ENCODE data around the gene CDC42EP4.

The CDC42EP4 gene

GRCh38 chr17:73247726-73248125, 64.1 kb downstream of the CDC42EP4 start:
- DNase-seq, result no peak

- no peak for DNase-seq
Measured at GRCh38 chr17:73240561-73240960, 71.2 kb downstream of the CDC42EP4 start.

- DNase-seq, result no peak
Measured at GRCh38 chr17:73237714-73238113, 74.1 kb downstream of the CDC42EP4 start.

GRCh38 chr17:73234736-73235135, 77.1 kb downstream of the CDC42EP4 start:
- DNase-seq, result no peak
